Measurements from ENCODE around the gene GYG2. TPM values are rescaled to one million over a fixed set of nuclear protein-coding genes. Genes with fewer than 3 reads are reported as not detected.

Gene GYG2
- total RNA-seq, 1 donor from 2014 or later: 75.6 TPM

- no peak overlapping the region for H3K27ac Mint-ChIP-seq (ENCODE audit: unreplicated experiment)
- no peak overlapping the region for H3K4me3 Mint-ChIP-seq
- peaks cover 26% of the 10 kb centered on the region for H3K36me3 Mint-ChIP-seq (ENCODE audit: low read depth)
- no peaks in the 10 kb centered on the region for H3K27me3 Mint-ChIP-seq (ENCODE audit: low read depth)
- peaks cover 13% of the 10 kb centered on the region for H3K4me1 Mint-ChIP-seq
- DNase-seq (ENCODE audit: low read depth, low spot score): no peak
- TF ChIP-seq, protein P1, sequence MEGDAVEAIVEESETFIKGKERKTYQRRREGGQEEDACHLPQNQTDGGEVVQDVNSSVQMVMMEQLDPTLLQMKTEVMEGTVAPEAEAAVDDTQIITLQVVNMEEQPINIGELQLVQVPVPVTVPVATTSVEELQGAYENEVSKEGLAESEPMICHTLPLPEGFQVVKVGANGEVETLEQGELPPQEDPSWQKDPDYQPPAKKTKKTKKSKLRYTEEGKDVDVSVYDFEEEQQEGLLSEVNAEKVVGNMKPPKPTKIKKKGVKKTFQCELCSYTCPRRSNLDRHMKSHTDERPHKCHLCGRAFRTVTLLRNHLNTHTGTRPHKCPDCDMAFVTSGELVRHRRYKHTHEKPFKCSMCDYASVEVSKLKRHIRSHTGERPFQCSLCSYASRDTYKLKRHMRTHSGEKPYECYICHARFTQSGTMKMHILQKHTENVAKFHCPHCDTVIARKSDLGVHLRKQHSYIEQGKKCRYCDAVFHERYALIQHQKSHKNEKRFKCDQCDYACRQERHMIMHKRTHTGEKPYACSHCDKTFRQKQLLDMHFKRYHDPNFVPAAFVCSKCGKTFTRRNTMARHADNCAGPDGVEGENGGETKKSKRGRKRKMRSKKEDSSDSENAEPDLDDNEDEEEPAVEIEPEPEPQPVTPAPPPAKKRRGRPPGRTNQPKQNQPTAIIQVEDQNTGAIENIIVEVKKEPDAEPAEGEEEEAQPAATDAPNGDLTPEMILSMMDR (conservative IDR thresholded peaks at IDR 0.05): peak; percentile 33
- peaks cover 5% of the 10 kb centered on the region for H3K9me3 Mint-ChIP-seq
These were observed 74.6 kb downstream of the GYG2 start for GRCh38 chrX:2903366-2903765.

- Mint-ChIP-seq H3K4me3 (no peak overlapping the region), H3K4me1 (peaks cover 5% of the 10 kb centered on the region), H3K27me3 (ENCODE audit: low read depth) (no peaks in the 10 kb centered on the region), H3K9me3 (peaks cover 5% of the 10 kb centered on the region), H3K36me3 (ENCODE audit: low read depth) (peaks cover 21% of the 10 kb centered on the region), H3K27ac (ENCODE audit: unreplicated experiment) (no peak overlapping the region)
- DNase-seq (ENCODE audit: low read depth, low spot score): no peak
- TF ChIP-seq, protein P1 (conservative IDR thresholded peaks at IDR 0.05): no peak
These were observed 78.6 kb downstream of the GYG2 start for GRCh38 chrX:2907295-2907694.

DNA sequence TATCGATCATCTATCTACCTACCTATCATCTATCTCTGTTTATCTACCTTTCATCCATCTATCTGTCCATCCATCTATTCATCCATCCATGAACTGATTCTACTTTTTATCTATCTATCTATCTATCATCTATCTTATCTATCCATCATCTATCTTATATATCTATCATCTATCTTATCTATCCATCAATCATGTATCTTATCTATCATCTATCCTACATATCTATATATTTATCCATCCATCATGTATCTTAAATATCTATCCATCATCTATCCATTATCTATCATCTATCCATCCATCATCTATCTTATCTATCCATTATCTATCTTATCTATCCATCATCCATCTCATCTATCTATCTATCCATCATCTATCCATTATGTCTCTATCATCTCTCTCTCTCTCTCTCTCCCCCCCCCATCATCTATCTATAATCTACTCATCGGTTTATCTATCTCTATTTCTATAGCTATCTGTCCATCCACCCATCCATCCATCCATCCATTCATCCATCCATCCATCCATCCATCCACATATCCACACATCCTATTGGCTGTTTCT, 79.5 kb downstream of the GYG2 start:
- Mint-ChIP-seq H3K27ac (ENCODE audit: unreplicated experiment) (no peak overlapping the region), H3K4me1 (peaks cover 10% of the 10 kb centered on the region), H3K9me3 (no peaks in the 10 kb centered on the region), H3K27me3 (ENCODE audit: low read depth) (no peaks in the 10 kb centered on the region), H3K36me3 (ENCODE audit: low read depth) (peaks cover 19% of the 10 kb centered on the region), H3K4me3 (no peak overlapping the region)
- no peak for DNase-seq (ENCODE audit: low read depth, low spot score)
- TF ChIP-seq, protein P1 (conservative IDR thresholded peaks at IDR 0.05): no peak

GRCh38 chrX:2910109-2910508, 81.4 kb downstream of the GYG2 start:
- no peak for DNase-seq (ENCODE audit: low read depth, low spot score)
- peaks cover 18% of the 10 kb centered on the region for H3K4me1 Mint-ChIP-seq
- no peaks in the 10 kb centered on the region for H3K9me3 Mint-ChIP-seq
- H3K27me3 Mint-ChIP-seq (ENCODE audit: low read depth): no peaks in the 10 kb centered on the region
- TF ChIP-seq, protein P1 (conservative IDR thresholded peaks at IDR 0.05): no peak
- H3K4me3 Mint-ChIP-seq: no peak overlapping the region
- no peak overlapping the region for H3K27ac Mint-ChIP-seq (ENCODE audit: unreplicated experiment)
- H3K36me3 Mint-ChIP-seq (ENCODE audit: low read depth): peaks cover 12% of the 10 kb centered on the region

- no peak overlapping the region for H3K4me3 Mint-ChIP-seq
- no peak overlapping the region for H3K27ac Mint-ChIP-seq (ENCODE audit: unreplicated experiment)
- TF ChIP-seq, protein P1 (conservative IDR thresholded peaks at IDR 0.05): peak; percentile 46
- H3K27me3 Mint-ChIP-seq (ENCODE audit: low read depth): no peaks in the 10 kb centered on the region
- H3K9me3 Mint-ChIP-seq: peaks cover 3% of the 10 kb centered on the region
- H3K4me1 Mint-ChIP-seq: peaks cover 15% of the 10 kb centered on the region
- peaks cover 20% of the 10 kb centered on the region for H3K36me3 Mint-ChIP-seq (ENCODE audit: low read depth)
- DNase-seq (ENCODE audit: low read depth, low spot score): no peak
These were observed 84.4 kb downstream of the GYG2 start for GRCh38 chrX:2913118-2913517.
